SU-DHL-6 (cell line): ENCODE data around the gene ZBTB21.

Source experiments
- H2AFZ ChIP-seq: fragments of 200-600 bp; sonication (generic); 2 replicates; pipeline ENCODE4 v1.6.1; 2014; ENCODE audit warnings: low read depth, mild to moderate bottlenecking, moderate library complexity, mixed read lengths, antibody characterized with exemption, low read length; ENCODE audit not compliant: severe bottlenecking
- H3F3A ChIP-seq: fragments of 200-600 bp; shearing (Covaris generic); 2 replicates; pipeline ENCODE4 v1.6.0; 2016; ENCODE audit warnings: antibody characterized with exemption, mild to moderate bottlenecking; ENCODE audit not compliant: insufficient read depth
- H3K27ac ChIP-seq: fragments of 200-600 bp; sonication (generic); 2 replicates; pipeline ENCODE4 v1.5.1; 2016; ENCODE audit warnings: low read depth, mild to moderate bottlenecking, low read length, moderate library complexity, mixed read lengths
- H3K27me3 ChIP-seq: fragments of 200-600 bp; sonication (generic), shearing (Covaris generic); 2 replicates; pipeline ENCODE4 v1.6.0; 2014; ENCODE audit warnings: mild to moderate bottlenecking, low read length
- H3K36me3 ChIP-seq: fragments of 200-600 bp; sonication (generic); 2 replicates; pipeline ENCODE4 v1.6.1; 2014; ENCODE audit warnings: mild to moderate bottlenecking, low read length, mixed read lengths
- H3K4me2 ChIP-seq: fragments of 300-600, 200-600 bp; shearing (Covaris generic), sonication (generic); 2 replicates; pipeline ENCODE4 v1.6.0; 2014; ENCODE audit warnings: low read length, low read depth, mild to moderate bottlenecking; ENCODE audit not compliant: poor library complexity, severe bottlenecking
- H3K4me3 ChIP-seq: fragments of 200-600 bp; sonication (generic); 2 replicates; pipeline ENCODE4 v1.5.1; 2014; ENCODE audit warnings: antibody characterized with exemption, low read length, mild to moderate bottlenecking, mixed read lengths; ENCODE audit not compliant: insufficient read depth, poor library complexity, severe bottlenecking
- H3K79me2 ChIP-seq: fragments of 200-600 bp; sonication (generic); 2 replicates; pipeline ENCODE4 v1.6.1; 2014; ENCODE audit warnings: mild to moderate bottlenecking, low read length, moderate library complexity; ENCODE audit not compliant: insufficient read depth
- H3K9ac ChIP-seq: fragments of 200-600 bp; sonication (generic); 2 replicates; pipeline ENCODE4 v1.7.0; 2014; ENCODE audit warnings: mild to moderate bottlenecking, low read length
- H3K9me2 ChIP-seq: fragments of 200-600 bp; sonication (generic); replicated peaks from 2 replicates; pipeline ENCODE4 v1.6.1; 2014; ENCODE audit warnings: low read length; ENCODE audit not compliant: insufficient read depth
- H3K9me3 ChIP-seq: fragments of 200-600 bp; sonication (generic); 2 replicates; pipeline ENCODE4 v1.6.1; 2014; ENCODE audit warnings: low read length, mixed read lengths; ENCODE audit not compliant: insufficient read depth
- H4K20me1 ChIP-seq: fragments of 200-600 bp; sonication (generic); 2 replicates; pipeline ENCODE4 v1.6.1; 2014; ENCODE audit warnings: low read depth, mild to moderate bottlenecking, antibody characterized with exemption, low read length, moderate library complexity, mixed read lengths
- CTCF ChIP-seq: fragments of 200-600 bp; sonication (generic); IDR thresholded peaks from one replicate; pipeline ENCODE4 v1.5.1; 2017; ENCODE audit warnings: antibody characterized with exemption, mild to moderate bottlenecking, low read length, moderate library complexity; ENCODE audit not compliant: insufficient read depth, poor library complexity, severe bottlenecking
- EZH2phosphoT487 ChIP-seq: fragments of 200-600 bp; sonication (generic), shearing (Covaris generic); conservative IDR thresholded peaks from 2 replicates; pipeline ENCODE4 v1.6.1; 2018; ENCODE audit warnings: mild to moderate bottlenecking, antibody characterized with exemption, low read length, moderate library complexity, mixed read lengths

Gene ZBTB21

GRCh38 chr21:41953249-41953830 lies 56.8 kb downstream of the ZBTB21 start:
- no peaks in the 10 kb centered on the region for H3F3A ChIP-seq
- H3K27ac ChIP-seq: no peak overlapping the region
- no peak overlapping the region for H3K4me2 ChIP-seq
- no peaks in the 10 kb centered on the region for H3K9me2 ChIP-seq
- no peak overlapping the region for H3K9ac ChIP-seq
- H2AFZ ChIP-seq: no peak overlapping the region
- no peaks in the 10 kb centered on the region for H3K79me2 ChIP-seq
- H3K27me3 ChIP-seq: no peaks in the 10 kb centered on the region
- no peak for TF ChIP-seq CTCF
- no peak for TF ChIP-seq EZH2phosphoT487
- H3K36me3 ChIP-seq: no peaks in the 10 kb centered on the region
- H4K20me1 ChIP-seq: no peaks in the 10 kb centered on the region
- H3K9me3 ChIP-seq: no peaks in the 10 kb centered on the region
- H3K4me3 ChIP-seq: no peak overlapping the region

GRCh38 chr21:41952568-41953248 lies 57.5 kb downstream of the ZBTB21 start:
- H3K36me3 ChIP-seq: no peaks in the 10 kb centered on the region
- H3K9me2 ChIP-seq: no peaks in the 10 kb centered on the region
- no peaks in the 10 kb centered on the region for H3F3A ChIP-seq
- no peaks in the 10 kb centered on the region for H3K27me3 ChIP-seq
- no peak overlapping the region for H3K27ac ChIP-seq
- H2AFZ ChIP-seq: no peak overlapping the region
- no peaks in the 10 kb centered on the region for H3K79me2 ChIP-seq
- no peak overlapping the region for H3K4me2 ChIP-seq
- TF ChIP-seq EZH2phosphoT487: no peak
- TF ChIP-seq CTCF: no peak
- H3K4me3 ChIP-seq: no peak overlapping the region
- no peaks in the 10 kb centered on the region for H3K9me3 ChIP-seq
- H3K9ac ChIP-seq: no peak overlapping the region
- no peaks in the 10 kb centered on the region for H4K20me1 ChIP-seq

GRCh38 chr21:41951876-41952567 lies 58.1 kb downstream of the ZBTB21 start:
- H2AFZ ChIP-seq: no peak overlapping the region
- H3K27ac ChIP-seq: no peak overlapping the region

More at GRCh38 chr21:41951876-41952567, 58.1 kb downstream of the ZBTB21 start:
- H3K27me3 ChIP-seq: no peaks in the 10 kb centered on the region
- H3K9me3 ChIP-seq: no peaks in the 10 kb centered on the region
- H3F3A ChIP-seq: no peaks in the 10 kb centered on the region
- no peak overlapping the region for H3K9ac ChIP-seq
- no peaks in the 10 kb centered on the region for H4K20me1 ChIP-seq
- no peaks in the 10 kb centered on the region for H3K9me2 ChIP-seq
- H3K79me2 ChIP-seq: no peaks in the 10 kb centered on the region
- TF ChIP-seq CTCF (no peak), EZH2phosphoT487 (no peak)
- no peaks in the 10 kb centered on the region for H3K36me3 ChIP-seq
- no peak overlapping the region for H3K4me2 ChIP-seq
- no peak overlapping the region for H3K4me3 ChIP-seq
